HG02981 (cell line): ENCODE data around the gene TUBAL3.
"Not testable (repeated sequence)": the region's sequence is repeated elsewhere in the genome, so short reads cannot be mapped to it uniquely, and the experiment has no call there.

Experiments
- ATAC-seq: cut with Tn5 transposase; IDR thresholded peaks from one replicate; pipeline ENCODE4 v1.9.1; 2021; ENCODE audit warnings: mild to moderate bottlenecking, moderate library complexity; ENCODE audit not compliant: unreplicated experiment

The TUBAL3 gene

GRCh38 chr10:5381187-5381586 is 23.4 kb downstream of the TUBAL3 start:
- no peak for ATAC-seq

- not testable (repeated sequence) for ATAC-seq
Observed at GRCh38 chr10:5380395-5380794, 24.2 kb downstream of the TUBAL3 start.

- not testable (repeated sequence) for ATAC-seq
Observed at GRCh38 chr10:5379202-5379601, 25.4 kb downstream of the TUBAL3 start.

GRCh38 chr10:5376450-5376849 is 28.2 kb downstream of the TUBAL3 start:
- no peak for ATAC-seq

- no peak for ATAC-seq
Observed at GRCh38 chr10:5373891-5374611, 30.6 kb downstream of the TUBAL3 start.

GRCh38 chr10:5373307-5373706 is 31.3 kb downstream of the TUBAL3 start:
- ATAC-seq, result no peak

- ATAC-seq, result no peak
Observed at GRCh38 chr10:5370493-5371352, 33.9 kb downstream of the TUBAL3 start.

GRCh38 chr10:5369362-5370158 is 35.1 kb downstream of the TUBAL3 start:
- no peak for ATAC-seq

GRCh38 chr10:5365928-5366327 is 38.7 kb downstream of the TUBAL3 start:
- ATAC-seq, result no peak

GRCh38 chr10:5364890-5365338 is 39.7 kb downstream of the TUBAL3 start, which contains the start of gene UCN3:
Gene UCN3, plus strand, starts transcription at chr10:5364966. Its CDS starts 8,755 bp downstream, at chr10:5373721.
- no peak for ATAC-seq

GRCh38 chr10:5364374-5364773 is 40.3 kb downstream of the TUBAL3 start:
- ATAC-seq, result no peak

- ATAC-seq, result no peak
Observed at GRCh38 chr10:5362873-5363272, 41.8 kb downstream of the TUBAL3 start.

GRCh38 chr10:5361966-5362365 is 42.7 kb downstream of the TUBAL3 start:
- no peak for ATAC-seq

GRCh38 chr10:5360318-5360915 is 44.2 kb downstream of the TUBAL3 start:
- ATAC-seq, result no peak

- no peak for ATAC-seq
Observed at GRCh38 chr10:5356302-5356763, 48.3 kb downstream of the TUBAL3 start.

- no peak for ATAC-seq
Observed at GRCh38 chr10:5355594-5356301, 48.9 kb downstream of the TUBAL3 start.

GRCh38 chr10:5354068-5354467 is 50.6 kb downstream of the TUBAL3 start:
- peak; percentile 61 for ATAC-seq

- no peak for ATAC-seq
Observed at GRCh38 chr10:5349362-5349761, 55.3 kb downstream of the TUBAL3 start.

- no peak for ATAC-seq
Observed at GRCh38 chr10:5346881-5347280, 57.7 kb downstream of the TUBAL3 start.

GRCh38 chr10:5344746-5345145 is 59.9 kb downstream of the TUBAL3 start:
- no peak for ATAC-seq
